ENCODE data around the gene TRIM25. TPM values are rescaled to one million over a fixed set of nuclear protein-coding genes. Genes with fewer than 3 reads are reported as not detected.
A peak's percentile ranks its signal among the peaks of the same experiment; 100 is the strongest.

Gene TRIM25
- total RNA-seq, 2 donors from 2014 or later, result 7.5 to 17.6 TPM

DNA sequence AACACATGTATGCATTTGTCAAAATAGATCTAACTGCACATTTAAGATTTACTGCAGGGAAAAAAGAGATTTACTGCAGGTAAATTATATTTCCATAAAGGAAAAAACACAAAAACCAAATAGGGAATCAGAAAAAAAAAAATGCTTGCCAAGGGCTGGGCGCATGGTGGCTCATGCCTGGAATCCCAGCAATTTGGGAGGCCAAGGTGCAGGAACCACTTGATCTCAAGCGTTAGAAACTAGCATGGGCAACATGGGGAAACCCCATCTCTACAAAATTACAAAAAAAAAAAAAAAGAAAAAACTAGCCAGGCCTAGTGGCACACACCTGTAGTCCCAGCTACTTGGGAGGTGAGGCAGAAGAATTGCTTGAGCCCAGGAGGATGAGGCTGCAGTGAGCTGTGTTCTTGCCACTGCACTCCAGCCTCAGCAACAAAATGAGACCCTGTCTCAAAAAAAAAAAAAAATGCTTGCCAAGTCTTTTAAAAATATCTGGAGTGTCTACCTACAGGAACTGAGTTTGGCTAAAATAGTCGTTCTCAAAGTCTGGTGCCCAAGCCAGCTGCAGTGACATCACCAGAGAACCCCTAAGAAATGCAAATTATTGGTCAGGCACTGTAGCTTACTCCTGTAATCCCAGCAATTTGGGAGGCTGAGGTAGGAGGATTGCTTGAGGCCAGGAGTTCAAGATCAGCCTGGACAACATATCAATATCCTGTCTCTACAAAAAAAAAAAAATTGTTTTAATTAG is 17.5 kb downstream of the TRIM25 start:
- DNase-seq (ENCODE audit: low spot score), result no peak
- Histone ChIP-seq H3K9me3 (no peaks in the 10 kb centered on the region), H3K27me3 (no peaks in the 10 kb centered on the region), H3K4me1 (no peaks in the 10 kb centered on the region), H3K27ac (no peak overlapping the region), H3K36me3 (peaks cover 91% of the 10 kb centered on the region), H3K4me3 (no peak overlapping the region)
- TF ChIP-seq, protein P1, sequence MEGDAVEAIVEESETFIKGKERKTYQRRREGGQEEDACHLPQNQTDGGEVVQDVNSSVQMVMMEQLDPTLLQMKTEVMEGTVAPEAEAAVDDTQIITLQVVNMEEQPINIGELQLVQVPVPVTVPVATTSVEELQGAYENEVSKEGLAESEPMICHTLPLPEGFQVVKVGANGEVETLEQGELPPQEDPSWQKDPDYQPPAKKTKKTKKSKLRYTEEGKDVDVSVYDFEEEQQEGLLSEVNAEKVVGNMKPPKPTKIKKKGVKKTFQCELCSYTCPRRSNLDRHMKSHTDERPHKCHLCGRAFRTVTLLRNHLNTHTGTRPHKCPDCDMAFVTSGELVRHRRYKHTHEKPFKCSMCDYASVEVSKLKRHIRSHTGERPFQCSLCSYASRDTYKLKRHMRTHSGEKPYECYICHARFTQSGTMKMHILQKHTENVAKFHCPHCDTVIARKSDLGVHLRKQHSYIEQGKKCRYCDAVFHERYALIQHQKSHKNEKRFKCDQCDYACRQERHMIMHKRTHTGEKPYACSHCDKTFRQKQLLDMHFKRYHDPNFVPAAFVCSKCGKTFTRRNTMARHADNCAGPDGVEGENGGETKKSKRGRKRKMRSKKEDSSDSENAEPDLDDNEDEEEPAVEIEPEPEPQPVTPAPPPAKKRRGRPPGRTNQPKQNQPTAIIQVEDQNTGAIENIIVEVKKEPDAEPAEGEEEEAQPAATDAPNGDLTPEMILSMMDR (IDR thresholded peaks at IDR 0.05), result no peak

- no peak overlapping the region for H3K4me3 ChIP-seq
- TF ChIP-seq, protein P1 (IDR thresholded peaks at IDR 0.05), result no peak
- H3K27ac ChIP-seq, result no peak overlapping the region
- H3K9me3 ChIP-seq, result no peaks in the 10 kb centered on the region
- no peaks in the 10 kb centered on the region for H3K4me1 ChIP-seq
- H3K36me3 ChIP-seq, result peaks cover 91% of the 10 kb centered on the region
- no peak for DNase-seq (ENCODE audit: low spot score)
- H3K27me3 ChIP-seq, result no peaks in the 10 kb centered on the region
Measured at GRCh38 chr17:56894859-56895455, 18.9 kb downstream of the TRIM25 start.

GRCh38 chr17:56893503-56893902 is 20.3 kb downstream of the TRIM25 start:
- Histone ChIP-seq H3K9me3 (no peaks in the 10 kb centered on the region), H3K4me3 (no peak overlapping the region), H3K27me3 (no peaks in the 10 kb centered on the region), H3K36me3 (peaks cover 79% of the 10 kb centered on the region), H3K4me1 (no peaks in the 10 kb centered on the region), H3K27ac (no peak overlapping the region)
- DNase-seq (ENCODE audit: low spot score), result no peak
- TF ChIP-seq, protein P1 (IDR thresholded peaks at IDR 0.05), result no peak

- Histone ChIP-seq H3K27me3 (no peaks in the 10 kb centered on the region), H3K27ac (no peak overlapping the region), H3K36me3 (peaks cover 69% of the 10 kb centered on the region), H3K4me3 (no peak overlapping the region), H3K9me3 (no peaks in the 10 kb centered on the region), H3K4me1 (no peaks in the 10 kb centered on the region)
- TF ChIP-seq, protein P1 (IDR thresholded peaks at IDR 0.05), result no peak
- no peak for DNase-seq (ENCODE audit: low spot score)
Measured at GRCh38 chr17:56892333-56892732, 21.5 kb downstream of the TRIM25 start.

DNA sequence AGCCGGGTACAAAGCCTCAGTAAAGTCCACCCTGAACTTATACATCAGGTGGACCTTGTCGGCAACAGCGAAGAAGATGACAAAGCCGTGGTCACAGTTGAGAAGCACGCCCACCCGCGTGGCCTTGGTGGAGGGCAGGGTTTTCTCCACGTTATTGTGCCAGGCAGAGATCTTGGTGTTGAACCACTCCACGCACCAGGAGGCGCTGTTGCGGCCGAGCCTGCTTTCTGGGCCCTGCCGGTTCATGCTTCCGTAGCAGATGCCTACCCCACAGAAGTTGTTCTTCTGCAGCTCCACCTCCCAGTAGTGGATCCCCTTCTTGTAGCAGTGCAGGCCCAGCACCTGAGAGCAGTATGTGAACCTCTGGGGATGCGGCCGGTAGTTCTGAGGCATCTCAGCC is 22.1 kb downstream of the TRIM25 start:
- DNase-seq (ENCODE audit: low spot score), result no peak
- no peaks in the 10 kb centered on the region for H3K27me3 ChIP-seq
- H3K36me3 ChIP-seq, result peaks cover 64% of the 10 kb centered on the region
- TF ChIP-seq, protein P1 (IDR thresholded peaks at IDR 0.05), result peak; percentile 24 to 52
- no peak overlapping the region for H3K27ac ChIP-seq
- no peak overlapping the region for H3K4me3 ChIP-seq
- H3K4me1 ChIP-seq, result no peaks in the 10 kb centered on the region
- no peaks in the 10 kb centered on the region for H3K9me3 ChIP-seq

Measured in right atrium auricular region (tissue), 2 donors.